Frontal cortex (tissue), 4 donors: ENCODE measurements around the gene KY. TPM values are rescaled to one million over a fixed set of nuclear protein-coding genes. Genes with fewer than 3 reads are reported as not detected.
A peak's percentile ranks its signal among the peaks of the same experiment; 100 is the strongest.

Experiments
- DNase-seq, 2 donors: peaks; one replicate each; pipeline ENCODE4 v3.0.0; 2012; ENCODE audit warnings: low spot score in 2 of 2
- FAIRE-seq: peaks from 2 replicates; lab custom pipeline; 2012; peaks lifted over from hg19 to GRCh38; lab: Jason Lieb, UNC
- total RNA-seq: library from RNA; depleted of rRNA; stranded (reverse); fragments of >200 nt; gene quantifications from one replicate; pipeline ENCODE4 v1.2.3, GENCODE V29; 2014
- donor health status: control.
- donor health status: control.
- donor health status: control.

Gene KY
- total RNA-seq, 1 donor from 2014 or later = 0.41 TPM

- DNase-seq (no peak), FAIRE-seq (no peak)
Observed at GRCh38 chr3:134647902-134648760, 2.7 kb downstream of the KY start.

GRCh38 chr3:134646086-134646485 lies 4.7 kb downstream of the KY start:
- FAIRE-seq = no peak
- no peak for DNase-seq

- no peak for FAIRE-seq
- no peak for DNase-seq
Observed at GRCh38 chr3:134645515-134645914, 5.3 kb downstream of the KY start.

GRCh38 chr3:134644731-134645514 lies 5.9 kb downstream of the KY start:
- peak in 1 of 2 donors; percentile 31 for DNase-seq
- FAIRE-seq = no peak

GRCh38 chr3:134643150-134643675 lies 7.6 kb downstream of the KY start:
- FAIRE-seq (no peak), DNase-seq (no peak)

GRCh38 chr3:134642445-134643149 lies 8.2 kb downstream of the KY start:
- no peak for DNase-seq
- no peak for FAIRE-seq

- DNase-seq (no peak), FAIRE-seq (no peak)
Observed at GRCh38 chr3:134641671-134642300, 9.0 kb downstream of the KY start.

- FAIRE-seq (no peak), DNase-seq (no peak)
Observed at GRCh38 chr3:134640872-134641470, 9.9 kb downstream of the KY start.

- no peak for DNase-seq
- no peak for FAIRE-seq
Observed at GRCh38 chr3:134640378-134640777, 10.4 kb downstream of the KY start.

GRCh38 chr3:134638385-134639030 lies 12.3 kb downstream of the KY start:
- FAIRE-seq = no peak

GRCh38 chr3:134636406-134636805 lies 14.4 kb downstream of the KY start:
- DNase-seq (no peak), FAIRE-seq (no peak)

More at GRCh38 chr3:134638385-134639030, 12.3 kb downstream of the KY start:
- no peak for DNase-seq

GRCh38 chr3:134630506-134630905 lies 20.3 kb downstream of the KY start:
- FAIRE-seq = no peak

GRCh38 chr3:134628884-134629283 lies 21.9 kb downstream of the KY start:
- FAIRE-seq = no peak
- DNase-seq = no peak

More at GRCh38 chr3:134630506-134630905, 20.3 kb downstream of the KY start:
- no peak for DNase-seq

GRCh38 chr3:134627831-134628230 lies 23.0 kb downstream of the KY start:
- FAIRE-seq = no peak
- no peak for DNase-seq

- DNase-seq (no peak), FAIRE-seq (no peak)
Observed at GRCh38 chr3:134625885-134626741, 24.7 kb downstream of the KY start.

- FAIRE-seq (no peak), DNase-seq (no peak)
Observed at GRCh38 chr3:134625462-134625861, 25.4 kb downstream of the KY start.

GRCh38 chr3:134624537-134625287 lies 26.1 kb downstream of the KY start:
- FAIRE-seq (no peak), DNase-seq (no peak)
